Astrocyte (in vitro differentiated cells and primary cell): ENCODE data around the gene GADL1. TPM values are rescaled to one million over a fixed set of nuclear protein-coding genes. Genes with fewer than 3 reads are reported as not detected.

Source experiments
- DNase-seq: peaks from one replicate; pipeline ENCODE4 v3.0.0-alpha.2; 2010; ENCODE audit warnings: low read depth
- FAIRE-seq: peaks from 2 replicates; lab custom pipeline; 2011; peaks lifted over from hg19 to GRCh38; lab: Jason Lieb, UNC
- H2AFZ ChIP-seq: 2 replicates; pipeline ENCODE4 v1.6.0; 2012; ENCODE audit warnings: low read depth, low read length, inconsistent platforms
- H3K27ac ChIP-seq: 2 replicates; pipeline ENCODE4 v1.5.1; 2011; ENCODE audit warnings: low read depth, low read length, inconsistent platforms
- H3K27me3 ChIP-seq: 2 replicates; pipeline ENCODE4 v1.6.0; 2011; ENCODE audit warnings: low read length, inconsistent platforms; ENCODE audit not compliant: insufficient read depth
- H3K36me3 ChIP-seq: 2 replicates; pipeline ENCODE4 v1.5.1; 2011; ENCODE audit warnings: low read length, inconsistent platforms; ENCODE audit not compliant: insufficient read depth
- H3K4me1 ChIP-seq: 2 replicates; pipeline ENCODE4 v1.5.1; 2011; ENCODE audit warnings: low read length, inconsistent platforms; ENCODE audit not compliant: insufficient read depth
- H3K4me2 ChIP-seq: 2 replicates; pipeline ENCODE4 v1.6.0; 2012; ENCODE audit warnings: low read length, inconsistent platforms
- H3K4me3 ChIP-seq: 2 replicates; pipeline ENCODE4 v1.5.1; 2011; ENCODE audit warnings: low read depth, mild to moderate bottlenecking, low read length, inconsistent platforms; ENCODE audit not compliant: insufficient read depth
- H3K79me2 ChIP-seq: 2 replicates; pipeline ENCODE4 v1.6.0; 2012; ENCODE audit warnings: mild to moderate bottlenecking, low read length, inconsistent platforms; ENCODE audit not compliant: insufficient read depth
- H3K9ac ChIP-seq: 2 replicates; pipeline ENCODE4 v1.6.0; 2012; ENCODE audit warnings: mild to moderate bottlenecking, low read length, inconsistent platforms
- H3K9me3 ChIP-seq: 2 replicates; pipeline ENCODE4 v1.5.1; 2012; ENCODE audit warnings: low read depth, mild to moderate bottlenecking, low read length, inconsistent platforms; ENCODE audit not compliant: insufficient read depth
- H4K20me1 ChIP-seq: 2 replicates; pipeline ENCODE4 v1.6.0; 2012; ENCODE audit warnings: low read length, inconsistent platforms; ENCODE audit not compliant: insufficient read depth
- H3K27ac Mint-ChIP-seq: one replicate; pipeline ENCODE4 v1.8.0; 2021; ENCODE audit warnings: mild to moderate bottlenecking, mixed read lengths; ENCODE audit not compliant: unreplicated experiment
- H3K27me3 Mint-ChIP-seq: one replicate; pipeline ENCODE4 v1.8.0; 2021; ENCODE audit warnings: low read depth, mixed read lengths; ENCODE audit not compliant: unreplicated experiment
- H3K36me3 Mint-ChIP-seq: one replicate; pipeline ENCODE4 v1.8.0; 2021; ENCODE audit warnings: low read depth, mixed read lengths; ENCODE audit not compliant: unreplicated experiment
- H3K4me1 Mint-ChIP-seq: one replicate; pipeline ENCODE4 v1.8.0; 2021; ENCODE audit warnings: low read depth, mixed read lengths; ENCODE audit not compliant: unreplicated experiment
- H3K4me3 Mint-ChIP-seq: one replicate; pipeline ENCODE4 v1.8.0; 2021; ENCODE audit warnings: mild to moderate bottlenecking, moderate library complexity, mixed read lengths; ENCODE audit not compliant: unreplicated experiment
- H3K9me3 Mint-ChIP-seq: one replicate; pipeline ENCODE4 v1.8.0; 2021; ENCODE audit warnings: mild to moderate bottlenecking, mixed read lengths; ENCODE audit not compliant: unreplicated experiment
- CTCF ChIP-seq: IDR thresholded peaks from 2 replicates; pipeline ENCODE4 v1.5.1; 2011; ENCODE audit warnings: low read depth, mild to moderate bottlenecking, inconsistent platforms, low read length, moderate library complexity; ENCODE audit not compliant: insufficient read depth
- EZH2 ChIP-seq: IDR thresholded peaks from 2 replicates; pipeline ENCODE4 v1.6.1; 2012; ENCODE audit warnings: mild to moderate bottlenecking, low read length, inconsistent platforms; ENCODE audit not compliant: insufficient read depth
- total RNA-seq: library from RNA; stranded (reverse); gene quantifications from 2 replicates; pipeline ENCODE4 v1.2.1, GENCODE V29; 2021

The GADL1 gene
- total RNA-seq, 1 donor from 2014 or later: 0.09 TPM

GRCh38 chr3:30700702-30701321 is 193.6 kb downstream of the GADL1 start:
- FAIRE-seq: no peak
- H3K9me3 Mint-ChIP-seq: peaks cover 4% of the 10 kb centered on the region
- Histone ChIP-seq H3K27ac (no peak overlapping the region), H3K9ac (no peak overlapping the region), H3K4me2 (no peak overlapping the region), H3K79me2 (no peaks in the 10 kb centered on the region), H3K4me3 (no peak overlapping the region), H3K4me1 (no peaks in the 10 kb centered on the region), H3K27me3 (no peaks in the 10 kb centered on the region), H3K9me3 (peaks cover 3% of the 10 kb centered on the region), H3K36me3 (peaks cover under 1% of the 10 kb centered on the region), H4K20me1 (no peaks in the 10 kb centered on the region), H2AFZ (no peak overlapping the region)
- no peak for DNase-seq
- H3K36me3 Mint-ChIP-seq: peaks cover 3% of the 10 kb centered on the region
- H3K27ac Mint-ChIP-seq: no peak overlapping the region
- no peaks in the 10 kb centered on the region for H3K27me3 Mint-ChIP-seq
- H3K4me1 Mint-ChIP-seq: no peaks in the 10 kb centered on the region
- TF ChIP-seq CTCF (no peak), EZH2 (no peak)
- H3K4me3 Mint-ChIP-seq: no peak overlapping the region

GRCh38 chr3:30699927-30700326 is 194.5 kb downstream of the GADL1 start:
- TF ChIP-seq EZH2: no peak
- TF ChIP-seq CTCF: no peak
- no peak overlapping the region for H3K27ac Mint-ChIP-seq
- H3K27me3 ChIP-seq: no peaks in the 10 kb centered on the region
- peaks cover 8% of the 10 kb centered on the region for H3K36me3 ChIP-seq
- H3K27me3 Mint-ChIP-seq: no peaks in the 10 kb centered on the region
- no peaks in the 10 kb centered on the region for H4K20me1 ChIP-seq
- H3K4me3 ChIP-seq: no peak overlapping the region
- H3K27ac ChIP-seq: no peak overlapping the region
- H3K36me3 Mint-ChIP-seq: peaks cover 5% of the 10 kb centered on the region
- DNase-seq (no peak), FAIRE-seq (no peak)
- no peaks in the 10 kb centered on the region for H3K4me1 ChIP-seq
- H3K4me2 ChIP-seq: no peak overlapping the region
- no peaks in the 10 kb centered on the region for H3K4me1 Mint-ChIP-seq
- H3K9me3 ChIP-seq: peaks cover 3% of the 10 kb centered on the region
- no peaks in the 10 kb centered on the region for H3K79me2 ChIP-seq
- H3K9ac ChIP-seq: no peak overlapping the region
- H2AFZ ChIP-seq: no peak overlapping the region
- H3K4me3 Mint-ChIP-seq: no peak overlapping the region
- peaks cover 4% of the 10 kb centered on the region for H3K9me3 Mint-ChIP-seq

GRCh38 chr3:30698549-30698948 is 195.9 kb downstream of the GADL1 start:
- Histone ChIP-seq H3K79me2 (no peaks in the 10 kb centered on the region), H3K9ac (no peak overlapping the region), H3K9me3 (peaks cover 3% of the 10 kb centered on the region), H3K36me3 (peaks cover 19% of the 10 kb centered on the region), H3K4me2 (no peak overlapping the region), H4K20me1 (no peaks in the 10 kb centered on the region), H3K4me1 (no peaks in the 10 kb centered on the region), H3K27ac (no peak overlapping the region), H3K4me3 (no peak overlapping the region), H3K27me3 (no peaks in the 10 kb centered on the region), H2AFZ (no peak overlapping the region)
- H3K4me3 Mint-ChIP-seq: no peak overlapping the region
- no peaks in the 10 kb centered on the region for H3K27me3 Mint-ChIP-seq
- H3K4me1 Mint-ChIP-seq: peaks cover 2% of the 10 kb centered on the region
- FAIRE-seq: no peak
- no peak for DNase-seq
- no peak overlapping the region for H3K27ac Mint-ChIP-seq
- TF ChIP-seq EZH2 (no peak), CTCF (no peak)
- H3K9me3 Mint-ChIP-seq: peaks cover 4% of the 10 kb centered on the region
- peaks cover 5% of the 10 kb centered on the region for H3K36me3 Mint-ChIP-seq
